HEK293 (cell line): ENCODE results near the gene MAP4K4.

Experiments
- CTCF ChIP-seq: fragments of 450-650 bp; formaldehyde crosslinking; IDR thresholded peaks from 2 replicates; pipeline ENCODE4 v1.5.1; 2016; ENCODE audit warnings: missing biosample characterization, missing genetic modification characterization
- GLI4 ChIP-seq: fragments of 450-650 bp; formaldehyde crosslinking; IDR thresholded peaks from 2 replicates; pipeline ENCODE4 v1.5.1; 2016; ENCODE audit warnings: missing biosample characterization, missing genetic modification characterization
- TCF7L2 ChIP-seq: IDR thresholded peaks from 2 replicates; pipeline ENCODE4 v1.6.1; 2011; ENCODE audit warnings: low read depth, mild to moderate bottlenecking, inconsistent platforms, low read length, moderate library complexity, borderline replicate concordance
- ZNF311 ChIP-seq: fragments of 450-650 bp; formaldehyde crosslinking; IDR thresholded peaks from 2 replicates; pipeline ENCODE4 v1.5.1; 2017; ENCODE audit warnings: missing biosample characterization, missing genetic modification characterization, borderline replicate concordance
- ZNF350 ChIP-seq: fragments of 450-650 bp; formaldehyde crosslinking; IDR thresholded peaks from 2 replicates; pipeline ENCODE4 v1.5.0; 2017; ENCODE audit warnings: missing biosample characterization, mild to moderate bottlenecking, missing genetic modification characterization
- ZNF677 ChIP-seq: fragments of 450-650 bp; IDR thresholded peaks from 2 replicates; pipeline ENCODE4 v1.5.0; 2018; ENCODE audit warnings: missing biosample characterization, mild to moderate bottlenecking, missing genetic modification characterization, moderate library complexity
- ZNF692 ChIP-seq: fragments of 450-650 bp; formaldehyde crosslinking; IDR thresholded peaks from 2 replicates; pipeline ENCODE4 v1.5.1; 2016; ENCODE audit warnings: missing biosample characterization, missing genetic modification characterization

DNA sequence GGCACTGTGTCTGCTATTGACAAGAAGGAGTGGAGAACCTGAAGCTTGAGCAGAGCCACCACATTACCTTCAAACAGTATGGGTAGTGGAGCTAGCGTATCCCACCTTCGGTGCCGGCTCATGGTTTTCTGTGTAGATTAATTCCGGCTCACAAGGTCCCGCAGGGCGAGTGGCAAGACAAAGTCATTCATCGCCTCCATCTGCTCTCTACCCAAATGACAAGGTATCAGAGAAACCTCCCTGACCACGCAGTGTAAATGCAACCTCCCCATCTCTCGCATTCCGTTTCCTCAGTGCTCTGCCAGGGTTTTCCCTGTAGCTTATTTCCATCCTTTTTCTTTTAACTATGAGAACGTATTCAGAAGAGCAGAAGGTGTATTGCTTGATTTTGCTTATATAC lies 79.8 kb downstream of the MAP4K4 start:
- TF ChIP-seq GLI4 (tag by site-specific recombination) = no peak
- no peak for TF ChIP-seq ZNF677
- no peak for TF ChIP-seq CTCF (tag by site-specific recombination)
- TF ChIP-seq ZNF350 (tag by site-specific recombination) = no peak
- no peak for TF ChIP-seq ZNF311
- no peak for TF ChIP-seq TCF7L2
- no peak for TF ChIP-seq ZNF692 (tag by site-specific recombination)
